ENCODE measurements around the gene MYCBPAP.

Gene MYCBPAP, protein sequence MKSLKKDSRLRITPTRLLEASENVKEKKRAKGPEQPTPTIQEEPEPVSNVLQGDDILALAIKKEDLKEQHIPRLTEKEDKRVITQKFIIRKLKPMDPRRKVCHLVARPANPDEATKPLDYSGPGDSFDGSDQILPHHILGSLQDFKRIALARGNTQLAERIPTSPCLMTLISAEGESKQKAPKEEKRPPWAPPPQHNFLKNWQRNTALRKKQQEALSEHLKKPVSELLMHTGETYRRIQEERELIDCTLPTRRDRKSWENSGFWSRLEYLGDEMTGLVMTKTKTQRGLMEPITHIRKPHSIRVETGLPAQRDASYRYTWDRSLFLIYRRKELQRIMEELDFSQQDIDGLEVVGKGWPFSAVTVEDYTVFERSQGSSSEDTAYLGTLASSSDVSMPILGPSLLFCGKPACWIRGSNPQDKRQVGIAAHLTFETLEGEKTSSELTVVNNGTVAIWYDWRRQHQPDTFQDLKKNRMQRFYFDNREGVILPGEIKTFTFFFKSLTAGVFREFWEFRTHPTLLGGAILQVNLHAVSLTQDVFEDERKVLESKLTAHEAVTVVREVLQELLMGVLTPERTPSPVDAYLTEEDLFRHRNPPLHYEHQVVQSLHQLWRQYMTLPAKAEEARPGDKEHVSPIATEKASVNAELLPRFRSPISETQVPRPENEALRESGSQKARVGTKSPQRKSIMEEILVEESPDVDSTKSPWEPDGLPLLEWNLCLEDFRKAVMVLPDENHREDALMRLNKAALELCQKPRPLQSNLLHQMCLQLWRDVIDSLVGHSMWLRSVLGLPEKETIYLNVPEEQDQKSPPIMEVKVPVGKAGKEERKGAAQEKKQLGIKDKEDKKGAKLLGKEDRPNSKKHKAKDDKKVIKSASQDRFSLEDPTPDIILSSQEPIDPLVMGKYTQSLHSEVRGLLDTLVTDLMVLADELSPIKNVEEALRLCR

GRCh38 chr17:50507871-50508572 is at the start of gene MYCBPAP:
TSS of gene MYCBPAP (plus strand) at chr17:50508439. CDS start at chr17:50508675, 236 bp downstream.
- DNase-seq, result no peak

DNA sequence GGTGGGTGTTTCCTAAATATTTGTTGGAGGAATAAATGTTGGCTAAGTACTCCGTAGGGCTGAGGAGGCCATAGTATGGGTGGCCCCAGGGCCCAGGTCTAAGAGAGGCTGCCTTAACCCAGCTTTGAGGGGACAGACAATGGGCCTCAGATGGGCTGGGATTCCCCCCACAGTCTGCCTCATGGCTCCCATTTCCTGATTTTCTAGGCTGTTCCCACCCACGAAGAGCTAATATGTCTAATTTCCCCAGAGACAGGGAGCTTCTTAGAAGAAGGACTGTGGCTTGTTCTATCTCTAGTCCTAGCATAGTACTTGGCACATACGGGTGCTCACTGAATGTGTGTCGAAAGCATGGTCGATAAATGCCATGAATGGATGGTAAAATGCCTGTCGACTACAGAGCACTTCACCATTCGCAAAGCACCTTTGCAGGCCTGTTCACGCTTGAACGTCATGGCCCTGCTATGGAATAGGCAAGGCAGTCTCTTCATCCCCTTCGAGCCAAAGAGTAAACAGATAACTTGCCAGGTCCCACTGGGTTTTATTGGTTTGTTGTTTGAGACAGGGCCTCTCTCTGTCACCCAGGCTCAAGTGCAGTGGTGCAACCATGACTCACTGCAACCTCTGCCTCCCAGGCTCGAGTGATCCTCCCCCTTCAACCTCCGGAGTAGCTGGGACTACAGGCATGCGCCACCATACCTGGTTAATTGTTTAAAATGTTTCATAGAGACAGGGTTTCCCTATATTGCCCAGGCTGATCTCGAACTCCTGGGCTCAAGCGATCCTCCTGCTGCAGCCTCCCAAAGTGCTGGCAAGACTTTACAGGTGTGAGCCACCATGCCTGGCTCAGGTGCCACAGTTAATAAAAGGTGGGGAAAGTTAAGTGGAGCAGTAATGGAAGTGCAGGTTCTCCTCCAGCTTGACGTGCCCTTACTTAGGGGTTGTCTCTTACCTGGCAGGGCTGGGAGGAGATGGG is 49.2 kb upstream of the MYCBPAP start:
- no peak for DNase-seq

DNA sequence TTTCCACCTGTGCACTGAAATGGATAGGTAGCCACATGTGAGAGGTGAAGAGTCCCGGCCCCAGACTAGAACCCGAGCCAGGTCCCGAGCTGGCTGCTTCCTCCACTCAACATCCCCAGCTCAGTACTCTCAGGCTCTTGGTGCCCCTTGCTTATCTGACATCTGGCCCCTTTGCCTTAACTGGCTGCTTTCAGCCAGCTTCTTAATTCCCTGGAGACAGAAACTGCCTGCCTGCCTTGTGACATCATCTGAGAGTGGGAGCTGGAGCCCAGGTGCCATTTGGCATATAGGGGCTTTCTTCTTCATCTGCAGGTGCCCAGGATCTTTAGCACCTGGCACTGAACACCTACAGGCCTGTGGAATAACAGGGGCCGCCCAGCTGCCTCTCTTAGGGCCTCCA is 48.5 kb upstream of the MYCBPAP start:
- DNase-seq, result no peak

GRCh38 chr17:50460831-50461526 is 47.3 kb upstream of the MYCBPAP start:
- DNase-seq, result no peak

GRCh38 chr17:50461550-50462132 is 46.6 kb upstream of the MYCBPAP start:
- no peak for DNase-seq

GRCh38 chr17:50462446-50462845 is 45.8 kb upstream of the MYCBPAP start:
- DNase-seq, result no peak

GRCh38 chr17:50464121-50464520 is 44.1 kb upstream of the MYCBPAP start:
- DNase-seq, result no peak

DNA sequence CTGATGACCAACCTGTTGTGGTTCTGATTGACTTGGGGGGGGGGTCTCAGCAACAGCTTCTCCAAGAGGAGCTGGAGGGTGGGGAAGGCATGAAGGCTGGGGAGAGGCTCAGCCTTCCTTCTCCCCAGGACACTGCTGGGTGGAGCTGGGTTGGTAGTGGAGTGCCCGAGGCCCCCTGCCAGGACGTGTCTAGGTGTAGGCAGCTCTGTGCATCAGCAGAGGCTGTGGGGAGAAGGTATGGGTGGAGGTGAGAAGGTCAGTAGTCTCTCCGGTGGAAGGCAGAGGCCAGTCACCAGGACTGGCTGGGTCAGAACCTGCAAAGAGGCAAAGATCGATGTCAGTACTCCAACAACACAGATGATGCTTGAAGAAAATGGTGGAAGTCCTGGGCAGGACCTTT is 43.5 kb upstream of the MYCBPAP start:
- DNase-seq, result no peak

DNA sequence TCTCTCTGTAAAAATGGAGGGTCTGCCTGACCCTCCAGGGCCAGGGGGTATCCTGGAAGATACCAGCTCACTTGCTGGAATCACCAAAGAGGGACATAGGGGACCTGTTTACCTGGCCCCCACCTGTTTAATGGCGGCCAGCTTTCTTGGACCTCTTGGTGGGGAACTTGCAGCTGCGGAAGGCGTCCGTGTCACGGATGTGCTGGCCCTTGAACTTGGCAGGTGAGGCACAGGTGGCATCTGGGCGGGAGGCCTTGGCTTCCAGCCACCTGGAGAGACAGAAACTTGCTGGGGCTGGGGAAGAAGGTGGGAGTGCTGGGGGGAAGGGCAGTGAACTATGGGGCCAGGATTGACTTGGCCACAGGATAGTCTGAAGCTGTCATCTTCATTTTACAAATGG is 43.1 kb upstream of the MYCBPAP start:
- no peak for DNase-seq

GRCh38 chr17:50465635-50466034 is 42.6 kb upstream of the MYCBPAP start:
- no peak for DNase-seq

- no peak for DNase-seq
Measured at GRCh38 chr17:50466371-50467113, 41.7 kb upstream of the MYCBPAP start.

DNA sequence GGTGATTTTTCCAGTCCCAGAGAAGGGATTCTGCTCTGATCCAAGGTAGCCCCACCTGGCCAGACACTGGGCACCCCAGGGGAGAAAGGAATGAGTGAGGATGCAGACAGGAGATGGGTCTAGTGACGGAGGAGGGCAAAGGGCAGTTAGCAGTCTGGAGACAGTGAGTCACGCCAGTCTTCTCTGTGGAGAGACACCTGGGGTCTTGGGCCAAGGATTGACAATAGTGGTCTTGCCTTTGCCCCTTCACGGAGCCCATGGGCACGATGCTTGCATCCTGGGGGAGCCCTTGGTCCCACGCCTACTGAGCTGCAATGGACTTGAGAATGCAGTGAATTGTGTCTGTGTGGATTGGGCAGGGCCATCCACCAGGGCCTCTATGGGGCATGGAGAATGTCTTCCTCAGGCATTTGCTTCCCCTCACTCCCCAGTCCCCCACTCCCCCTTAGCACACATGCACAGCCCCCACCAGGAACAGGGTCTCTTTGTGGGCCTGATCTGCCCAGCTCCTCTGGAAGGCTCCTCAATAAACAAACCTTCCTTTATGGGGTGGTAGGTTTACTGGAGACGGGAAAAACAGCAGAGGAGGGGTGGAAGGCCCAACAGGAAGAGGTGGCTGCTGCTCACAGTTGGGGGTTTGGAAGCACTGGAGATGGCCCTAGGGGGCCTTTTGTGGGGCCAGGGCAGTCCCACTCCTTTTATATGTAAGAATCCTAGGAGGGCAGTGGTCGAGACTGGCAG is 41.0 kb upstream of the MYCBPAP start:
- DNase-seq, result no peak

DNA sequence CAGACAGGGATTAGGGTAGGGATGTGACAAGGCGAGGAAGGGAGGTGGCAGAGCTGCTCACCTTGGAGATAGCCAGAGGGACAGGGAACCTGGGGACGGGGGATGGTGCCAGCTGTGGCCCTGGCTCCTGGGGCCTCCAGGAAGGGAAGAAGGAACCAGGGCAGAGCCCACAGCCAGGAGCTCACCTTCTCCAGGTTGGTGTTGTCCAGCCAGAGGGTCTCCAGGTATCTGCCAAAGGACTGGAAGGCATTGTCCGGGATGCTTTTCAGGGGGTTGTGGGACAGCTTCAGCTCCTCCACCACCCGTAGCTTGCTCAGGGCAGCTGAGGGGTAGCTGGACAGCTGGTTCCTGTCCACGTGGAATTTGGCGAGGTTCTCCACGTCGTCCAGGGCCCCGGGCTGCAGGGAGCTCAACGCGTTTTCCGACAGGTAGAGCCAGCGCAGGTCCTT is 40.4 kb upstream of the MYCBPAP start:
- no peak for DNase-seq

DNA sequence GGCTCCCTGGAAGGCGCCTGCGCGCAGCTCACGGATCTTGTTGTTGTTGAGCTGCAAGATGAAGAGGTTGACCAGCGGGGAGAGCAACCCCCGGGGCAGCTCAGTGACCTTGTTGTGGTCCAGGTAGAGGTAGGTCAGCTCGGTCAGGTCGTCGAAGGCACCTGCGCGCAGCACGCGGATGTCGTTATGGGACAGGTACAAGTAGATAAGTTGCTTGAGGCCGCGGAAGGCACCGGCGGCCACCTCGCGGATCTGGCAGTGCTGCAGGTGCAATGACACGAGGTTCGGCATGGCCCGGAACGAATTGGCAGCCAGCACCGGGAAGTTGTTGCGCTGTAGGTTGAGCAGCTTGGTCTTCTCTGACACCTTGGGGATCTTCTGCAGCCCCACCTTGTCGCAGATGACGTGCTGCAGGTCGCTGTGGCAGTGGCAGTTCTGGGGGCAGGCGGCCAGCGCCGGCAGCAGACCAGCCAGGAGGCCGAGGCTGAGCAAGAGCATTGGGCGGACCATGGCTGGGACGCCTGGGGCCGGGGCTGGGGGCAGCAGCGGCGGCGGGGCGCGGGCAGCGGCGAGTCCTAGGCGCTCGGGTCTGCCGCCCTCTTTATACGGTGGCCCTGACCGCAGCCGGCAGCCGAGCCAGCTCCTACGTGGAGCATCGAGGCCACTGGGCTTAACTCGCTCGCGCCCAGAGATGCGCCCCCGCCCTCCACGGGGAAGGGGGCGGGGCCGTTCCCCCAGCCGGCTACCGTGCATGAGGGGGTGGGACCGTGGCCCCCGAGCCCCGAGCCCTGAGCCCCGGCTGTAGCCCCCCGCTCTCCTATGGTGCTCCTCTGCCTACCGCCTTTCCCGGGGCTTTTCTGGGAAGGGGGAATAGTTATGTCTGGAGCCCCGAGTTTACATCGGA is 39.7 kb upstream of the MYCBPAP start, which contains the start of gene CHAD:
TSS of gene CHAD (minus strand) at position 577 of the 904 bp plus-strand sequence. CDS start at position 510, 67 bp downstream.
- DNase-seq, result no peak

DNA sequence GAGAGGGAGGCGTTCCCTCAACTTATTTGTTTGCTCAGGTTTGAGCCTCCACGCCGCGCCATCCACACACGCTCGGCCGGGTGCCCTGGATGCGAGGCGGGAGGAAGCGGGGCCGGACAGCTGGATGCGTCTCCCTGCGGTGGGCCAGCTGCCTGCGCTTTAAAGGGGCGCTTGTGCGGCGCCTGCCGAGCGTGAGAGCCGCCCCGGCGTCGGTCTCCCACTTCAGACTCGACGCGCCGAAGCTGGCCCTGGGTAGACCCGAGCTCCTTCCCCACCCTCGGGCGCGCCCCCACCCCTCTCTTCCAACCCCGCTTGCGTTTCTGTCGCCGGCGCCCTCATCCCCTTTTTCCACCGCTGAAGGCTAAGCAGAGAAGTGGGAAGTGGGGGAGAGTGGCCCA is 39.0 kb upstream of the MYCBPAP start:
- DNase-seq, result no peak

DNA sequence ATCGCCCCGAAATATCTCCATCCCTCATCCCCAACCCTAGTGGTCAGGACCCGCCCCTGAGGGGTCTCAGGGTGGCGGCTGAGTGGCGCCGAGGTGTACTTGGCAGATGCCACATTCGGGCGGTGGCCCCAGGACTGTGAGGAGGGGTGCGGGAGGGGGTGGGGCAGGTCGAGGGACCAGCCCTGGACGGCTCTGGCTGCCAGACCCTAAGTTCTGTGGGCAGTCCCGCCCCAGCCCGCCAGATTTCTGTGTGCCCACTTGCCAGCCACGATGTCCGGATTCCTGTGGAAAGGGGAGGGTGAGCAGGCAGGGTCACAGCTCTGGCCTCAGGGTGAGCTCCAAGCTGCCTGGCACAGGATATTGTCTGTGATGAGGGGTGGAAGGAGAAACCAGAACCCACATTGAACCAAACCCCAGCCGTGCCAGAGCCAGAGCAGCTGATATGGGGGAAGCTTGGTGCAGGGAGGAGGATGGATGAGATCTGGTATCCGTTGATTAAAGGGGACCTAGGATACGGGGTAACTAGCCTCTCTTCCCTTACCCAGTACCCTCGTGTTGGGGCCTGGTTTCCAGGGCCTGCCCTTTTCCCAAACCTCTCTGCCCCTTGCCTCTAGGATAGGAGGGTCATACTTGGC is 38.5 kb upstream of the MYCBPAP start:
- DNase-seq, result no peak

GRCh38 chr17:50470426-50470825 is 37.8 kb upstream of the MYCBPAP start:
- no peak for DNase-seq

Data from SIG-M5 (cell line).